ENCODE results near the gene SLC38A10.

GRCh38 chr17:81282141-81282540 is 13.0 kb downstream of the SLC38A10 start:
- TF ChIP-seq, protein P1, sequence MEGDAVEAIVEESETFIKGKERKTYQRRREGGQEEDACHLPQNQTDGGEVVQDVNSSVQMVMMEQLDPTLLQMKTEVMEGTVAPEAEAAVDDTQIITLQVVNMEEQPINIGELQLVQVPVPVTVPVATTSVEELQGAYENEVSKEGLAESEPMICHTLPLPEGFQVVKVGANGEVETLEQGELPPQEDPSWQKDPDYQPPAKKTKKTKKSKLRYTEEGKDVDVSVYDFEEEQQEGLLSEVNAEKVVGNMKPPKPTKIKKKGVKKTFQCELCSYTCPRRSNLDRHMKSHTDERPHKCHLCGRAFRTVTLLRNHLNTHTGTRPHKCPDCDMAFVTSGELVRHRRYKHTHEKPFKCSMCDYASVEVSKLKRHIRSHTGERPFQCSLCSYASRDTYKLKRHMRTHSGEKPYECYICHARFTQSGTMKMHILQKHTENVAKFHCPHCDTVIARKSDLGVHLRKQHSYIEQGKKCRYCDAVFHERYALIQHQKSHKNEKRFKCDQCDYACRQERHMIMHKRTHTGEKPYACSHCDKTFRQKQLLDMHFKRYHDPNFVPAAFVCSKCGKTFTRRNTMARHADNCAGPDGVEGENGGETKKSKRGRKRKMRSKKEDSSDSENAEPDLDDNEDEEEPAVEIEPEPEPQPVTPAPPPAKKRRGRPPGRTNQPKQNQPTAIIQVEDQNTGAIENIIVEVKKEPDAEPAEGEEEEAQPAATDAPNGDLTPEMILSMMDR (IDR thresholded peaks at IDR 0.05; ENCODE audit: low read depth, low read length, poor library complexity, severe bottlenecking), result no peak
- no peak for TF ChIP-seq EZH2phosphoT487 (IDR thresholded peaks at IDR 0.05; ENCODE audit: borderline replicate concordance, low read length)
